Measurements from ENCODE around the gene KCNK2. TPM values are rescaled to one million over a fixed set of nuclear protein-coding genes. Genes with fewer than 3 reads are reported as not detected.

KCNK2 gene
- total and polyA plus RNA-seq, 10 of the 15 experiments (the other 5 are each of a cell fraction or from before 2014, with no cell fraction given): 0.04 to 0.13 (median 0.08) TPM; not detected in 4

- Histone ChIP-seq H3K4me2 (ENCODE audit: control insufficient read depth, insufficient read depth) (no peak overlapping the region), H3K4me1 (ENCODE audit: control insufficient read depth, insufficient read depth, low read length) (no peaks in the 10 kb centered on the region), H3K79me2 (ENCODE audit: control insufficient read depth, insufficient read depth, low read length) (no peaks in the 10 kb centered on the region), H3K27ac (ENCODE audit: control insufficient read depth, insufficient read depth) (no peak overlapping the region), H3K9me3 (replicated peaks; ENCODE audit: control insufficient read depth, insufficient read depth, low read length) (no peaks in the 10 kb centered on the region), H3K4me3 (no peak overlapping the region), H3K27me3 (replicated peaks in 1 of 2; ENCODE audit: control insufficient read depth in 2 of 2, insufficient read depth in 2 of 2, low read length in 1 of 2) (peaks cover 0 to 3% of the 10 kb centered on the region in 2 experiments; a peak in 3 of 4 replicates), H2AFZ (ENCODE audit: control insufficient read depth, low read depth, low read length) (no peak overlapping the region), H4K20me1 (ENCODE audit: control insufficient read depth, insufficient read depth) (no peaks in the 10 kb centered on the region), H3K36me3 (ENCODE audit: control insufficient read depth in 2 of 2, insufficient read depth in 2 of 2, low read length in 1 of 2) (no peaks in the 10 kb centered on the region), H3K9ac (ENCODE audit: control insufficient read depth, insufficient read depth, low read length) (no peak overlapping the region)
- ATAC-seq (no peak), FAIRE-seq (no peak), DNase-seq (ENCODE audit: low read depth, low spot score) (no peak)
- ChIA-PET CTCF (no interaction called here), POLR2A (no interaction called here), SMC1A (ENCODE audit: uncharacterized antibody, unreplicated experiment) (no interaction called here), RAD21 (ENCODE audit: unreplicated experiment) (no interaction called here)
- BruUV-seq (replicated peaks): no TSS peak
- TF ChIP-seq NFYB (IDR thresholded peaks at IDR 0.05; ENCODE audit: insufficient read depth, low read depth, low read length): no peak
- no peak for TF ChIP-seq REST (IDR thresholded peaks at IDR 0.05; ENCODE audit: low read depth, low read length)
- TF ChIP-seq ZNF622 (IDR thresholded peaks at IDR 0.05): no peak
- TF ChIP-seq EP300 (IDR thresholded peaks at IDR 0.05; ENCODE audit: borderline replicate concordance in 1 of 2, control insufficient read depth in 1 of 2, low read depth in 2 of 2, low read length in 2 of 2): no peak
- TF ChIP-seq NR2C2 (IDR thresholded peaks at IDR 0.05; ENCODE audit: borderline replicate concordance, control insufficient read depth, insufficient read length, low read depth): no peak
- TF ChIP-seq CREB1 (IDR thresholded peaks at IDR 0.05; ENCODE audit: low read depth): no peak
- TF ChIP-seq STAT1 (conservative IDR thresholded peaks at IDR 0.05): no peak
- TF ChIP-seq MYB (IDR thresholded peaks at IDR 0.05; ENCODE audit: borderline replicate concordance, low read depth, low read length): no peak
- no peak for TF ChIP-seq SIX5 (IDR thresholded peaks at IDR 0.05; ENCODE audit: low read depth, low read length, severe bottlenecking)
- TF ChIP-seq RCOR1 (conservative IDR thresholded peaks at IDR 0.05; ENCODE audit: low read depth, low read length): no peak
- TF ChIP-seq LARP7 (IDR thresholded peaks at IDR 0.05): no peak
- TF ChIP-seq BCL11A (IDR thresholded peaks at IDR 0.05; ENCODE audit: low read depth, low read length): no peak
- intact Hi-C loops (cut with micrococcal nuclease; ENCODE audit: unreplicated experiment): no loop called here
- WGBS (ENCODE audit: insufficient coverage, insufficient replicate concordance, low lambda C conversion rate, missing lambda C conversion rate): 44% methylated on average over 2 of the region's 2 CpGs
- in situ Hi-C loops (cut with MboI): no loop called here
Measured at GRCh38 chr1:215087603-215088002, 5.1 kb downstream of the KCNK2 start.

Measured in GM12878 (cell line).